Epithelial cell of alveolus of lung (primary cell): ENCODE results near the gene NDUFAB1. TPM values are rescaled to one million over a fixed set of nuclear protein-coding genes. Genes with fewer than 3 reads are reported as not detected.

Source experiments
- total RNA-seq: library from RNA; depleted of rRNA; stranded (reverse); fragments of >200 nt; gene quantifications from 2 replicates; pipeline ENCODE4 v1.2.1, GENCODE V29; 2015

NDUFAB1 gene
- total RNA-seq: 135 and 140 TPM in 2 replicates

GRCh38 chr16:23595951-23596720 is at the start of gene NDUFAB1:
Gene NDUFAB1 (minus strand): TSS chr16:23596316. CDS start chr16:23596290, 26 bp downstream.

GRCh38 chr16:23640931-23641765 is 45.0 kb upstream of the NDUFAB1 start, which contains the start of the genes DCTN5 and PALB2:
Gene DCTN5 (plus strand): TSS chr16:23641466. CDS start chr16:23641543, 77 bp downstream.
Gene PALB2 (minus strand): TSS chr16:23641310. CDS start chr16:23641157, 153 bp downstream.

DNA sequence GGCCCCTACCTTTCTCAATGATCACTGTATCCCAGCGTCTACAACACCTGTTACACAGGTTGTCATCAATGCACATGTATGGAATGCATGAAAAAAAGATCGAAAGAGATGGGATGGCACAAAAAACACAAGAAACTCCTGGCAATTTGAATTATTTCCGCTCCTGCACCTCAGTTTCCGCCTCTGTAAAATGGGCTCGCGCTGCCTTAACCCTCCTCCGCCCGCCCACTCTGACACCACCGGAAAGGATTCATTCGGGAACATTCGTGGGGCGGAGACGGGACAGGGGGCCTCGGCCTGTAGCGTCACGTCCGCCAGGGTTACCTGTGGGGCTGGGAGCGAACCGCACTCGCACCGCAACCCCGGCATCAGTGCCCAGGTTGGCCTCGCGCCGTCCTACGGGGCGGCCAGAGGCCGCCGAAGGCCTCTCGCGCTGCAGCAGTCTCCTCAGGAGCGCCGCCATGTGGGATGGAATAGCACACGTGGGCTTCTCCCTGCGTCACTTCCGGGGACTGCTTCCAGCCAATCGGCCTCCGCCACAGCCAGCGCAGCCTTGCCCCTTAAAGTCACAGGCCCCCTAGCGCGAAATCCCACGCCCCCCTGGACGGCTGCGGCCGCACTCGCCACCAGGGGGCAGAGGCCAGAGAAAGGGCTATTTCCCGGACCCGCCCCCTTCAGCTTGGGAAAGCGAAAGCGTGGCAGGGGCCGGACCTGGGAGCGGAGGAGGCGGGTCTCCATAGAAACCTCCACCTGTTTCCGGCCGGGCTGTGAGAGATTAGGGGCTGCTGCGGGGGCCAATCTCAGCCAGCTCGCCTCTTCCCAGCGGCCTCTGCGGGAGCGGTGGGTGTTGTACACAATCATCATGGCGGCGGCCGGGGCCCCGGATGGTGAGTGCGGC is 39.0 kb downstream of the NDUFAB1 start, which contains the start of the genes EARS2 and UBFD1:
Gene EARS2, minus strand, starts transcription at position 470 of the 898 bp plus-strand sequence. Its CDS starts 7 bp downstream, at position 463.
Gene UBFD1, plus strand, starts transcription at position 847 of the 898 bp plus-strand sequence. Its CDS starts 16 bp downstream, at position 863.

Other genes starting within 250 kb of the NDUFAB1 start
- gene COG7, start 143.1 kb downstream of the NDUFAB1 start, total RNA-seq: 11.1 and 14.0 TPM in 2 replicates
- 13.4 and 19.6 TPM in 2 replicates for gene GGA2, start 85.8 kb downstream of the NDUFAB1 start, total RNA-seq
- gene EARS2, start 39.0 kb downstream of the NDUFAB1 start, total RNA-seq: 20.2 and 32.7 TPM in 2 replicates
- gene UBFD1, start 38.6 kb downstream of the NDUFAB1 start, total RNA-seq: 92.5 and 113 TPM in 2 replicates
- gene PALB2, start 45.0 kb upstream of the NDUFAB1 start, total RNA-seq: 10.3 and 14.7 TPM in 2 replicates
- gene DCTN5, start 45.1 kb upstream of the NDUFAB1 start, total RNA-seq: 39.3 and 43.7 TPM in 2 replicates
- gene PLK1, start 82.6 kb upstream of the NDUFAB1 start, total RNA-seq: 28.6 and 58.6 TPM in 2 replicates
- under 0.01 TPM in 1 of 2 replicates, not detected in the other for gene ERN2, start 116.9 kb upstream of the NDUFAB1 start, total RNA-seq
- not detected in 2 replicates for gene CHP2, start 158.7 kb upstream of the NDUFAB1 start, total RNA-seq
- gene PRKCB, start 239.7 kb upstream of the NDUFAB1 start, total RNA-seq: not detected in 2 replicates